GM06990 (cell line): ENCODE results near the gene CFAP57.

Experiments
- DNase-seq: peaks from one replicate; pipeline ENCODE4 v3.0.0-alpha.2; 2011; ENCODE audit not compliant: insufficient read length; ENCODE audit errors: extremely low read depth
- H3K27me3 ChIP-seq: replicated peaks from 2 replicates; pipeline ENCODE4 v1.6.0; 2011; ENCODE audit warnings: low read length; ENCODE audit not compliant: control insufficient read depth, insufficient read depth
- H3K36me3 ChIP-seq: 2 replicates; pipeline ENCODE4 v1.5.1; 2011; ENCODE audit warnings: low read length; ENCODE audit not compliant: control insufficient read depth, insufficient read depth
- H3K4me3 ChIP-seq: replicated peaks from 2 replicates; pipeline ENCODE4 v1.5.1; 2011; ENCODE audit warnings: low read depth, mild to moderate bottlenecking, control low read depth, low read length
- TF ChIP-seq, protein P1 (sequence below): IDR thresholded peaks from 2 replicates; pipeline ENCODE4 v1.5.1; 2011; ENCODE audit warnings: low read length, control low read depth, mild to moderate bottlenecking, inconsistent platforms; ENCODE audit not compliant: insufficient read depth, poor library complexity, severe bottlenecking

CFAP57 gene

DNA sequence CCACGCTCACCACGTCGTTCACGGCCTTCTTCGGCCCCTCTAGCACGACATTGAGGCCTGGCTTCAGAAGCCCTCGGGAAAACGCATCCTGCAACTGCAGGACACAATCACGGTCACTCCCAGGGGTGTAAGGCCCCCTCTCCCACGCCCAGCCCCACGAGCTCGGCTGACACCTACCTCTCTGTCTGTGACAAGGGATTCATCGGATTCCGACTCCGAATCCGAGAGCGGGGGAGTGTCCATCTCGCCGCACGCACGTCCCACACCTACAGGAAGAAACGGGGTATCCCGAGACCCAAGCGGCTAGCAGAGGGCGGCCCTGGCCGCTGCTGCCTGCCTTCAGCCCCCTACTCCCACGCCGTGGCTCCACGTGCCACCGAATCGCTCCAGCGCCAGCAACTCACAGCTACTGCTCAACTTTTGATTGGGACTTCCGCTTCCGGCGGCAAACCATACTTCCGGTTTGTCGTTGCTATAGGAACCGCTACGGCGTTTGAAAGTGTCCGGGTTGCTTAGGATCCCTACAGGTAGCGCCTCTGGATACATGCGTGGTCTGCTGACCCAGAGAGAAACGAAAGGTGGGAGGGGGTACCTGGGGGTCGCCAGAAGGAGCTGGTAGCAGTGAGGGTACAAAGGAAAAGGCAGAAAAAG, at the start of gene CFAP57, which contains the start of gene EBNA1BP2:
CFAP57 (plus strand) TSS at position 455 of the 651 bp plus-strand sequence. CDS start 424 bp downstream, outside the sequence.
EBNA1BP2 (minus strand) TSS at position 415 of the 651 bp plus-strand sequence; CDS start at position 243, 172 bp downstream.
- H3K36me3 ChIP-seq, result peaks cover 9% of the 10 kb centered on the region
- peak; percentile 87 for DNase-seq
- TF ChIP-seq, protein P1, sequence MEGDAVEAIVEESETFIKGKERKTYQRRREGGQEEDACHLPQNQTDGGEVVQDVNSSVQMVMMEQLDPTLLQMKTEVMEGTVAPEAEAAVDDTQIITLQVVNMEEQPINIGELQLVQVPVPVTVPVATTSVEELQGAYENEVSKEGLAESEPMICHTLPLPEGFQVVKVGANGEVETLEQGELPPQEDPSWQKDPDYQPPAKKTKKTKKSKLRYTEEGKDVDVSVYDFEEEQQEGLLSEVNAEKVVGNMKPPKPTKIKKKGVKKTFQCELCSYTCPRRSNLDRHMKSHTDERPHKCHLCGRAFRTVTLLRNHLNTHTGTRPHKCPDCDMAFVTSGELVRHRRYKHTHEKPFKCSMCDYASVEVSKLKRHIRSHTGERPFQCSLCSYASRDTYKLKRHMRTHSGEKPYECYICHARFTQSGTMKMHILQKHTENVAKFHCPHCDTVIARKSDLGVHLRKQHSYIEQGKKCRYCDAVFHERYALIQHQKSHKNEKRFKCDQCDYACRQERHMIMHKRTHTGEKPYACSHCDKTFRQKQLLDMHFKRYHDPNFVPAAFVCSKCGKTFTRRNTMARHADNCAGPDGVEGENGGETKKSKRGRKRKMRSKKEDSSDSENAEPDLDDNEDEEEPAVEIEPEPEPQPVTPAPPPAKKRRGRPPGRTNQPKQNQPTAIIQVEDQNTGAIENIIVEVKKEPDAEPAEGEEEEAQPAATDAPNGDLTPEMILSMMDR, result no peak
- peak within 1 kb of the TSS; percentile 99 for H3K4me3 ChIP-seq
- H3K27me3 ChIP-seq, result no peaks in the 10 kb centered on the region

DNA sequence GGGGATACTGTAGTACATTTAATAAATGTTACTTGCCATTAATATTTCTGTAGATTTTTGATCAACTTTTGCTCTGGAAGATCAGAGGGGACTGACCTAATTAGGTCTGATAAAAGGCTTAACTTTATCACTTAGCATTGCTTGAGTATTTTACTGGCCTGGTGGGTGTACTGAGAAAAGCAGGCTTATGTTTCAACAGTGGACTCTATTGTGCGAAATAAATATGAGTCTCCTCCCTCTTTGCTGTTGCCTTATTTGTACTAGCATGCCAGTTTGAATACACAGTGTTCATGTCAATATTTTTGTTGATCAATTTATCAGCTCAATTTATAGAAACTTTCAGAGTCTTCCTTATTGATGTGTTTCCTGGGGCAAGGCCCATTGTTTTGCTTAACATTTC, 49.1 kb upstream of the CFAP57 start:
- H3K27me3 ChIP-seq, result no peaks in the 10 kb centered on the region
- no peak overlapping the region for H3K4me3 ChIP-seq
- TF ChIP-seq, protein P1, result no peak
- DNase-seq, result no peak
- no peaks in the 10 kb centered on the region for H3K36me3 ChIP-seq

DNA sequence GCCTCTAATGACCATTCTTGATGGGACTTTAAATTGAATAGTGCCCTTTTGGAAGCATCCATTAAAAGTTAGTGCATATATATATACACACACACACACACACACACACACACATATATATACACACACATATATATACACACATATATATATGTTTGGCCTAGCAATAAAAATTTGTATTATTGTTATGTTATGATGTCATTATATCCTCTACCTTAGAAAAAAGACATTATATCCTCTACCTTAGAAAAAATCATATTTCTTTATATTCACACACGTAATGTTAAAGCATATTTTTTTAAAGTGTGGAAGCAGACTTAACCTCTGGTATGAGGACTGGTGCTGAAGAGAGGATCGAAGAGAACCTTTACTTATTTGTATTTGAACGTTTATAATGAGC, 43.3 kb upstream of the CFAP57 start:
- Histone ChIP-seq H3K36me3 (no peaks in the 10 kb centered on the region), H3K4me3 (no peak overlapping the region), H3K27me3 (no peaks in the 10 kb centered on the region)
- no peak for DNase-seq
- TF ChIP-seq, protein P1, result no peak

DNA sequence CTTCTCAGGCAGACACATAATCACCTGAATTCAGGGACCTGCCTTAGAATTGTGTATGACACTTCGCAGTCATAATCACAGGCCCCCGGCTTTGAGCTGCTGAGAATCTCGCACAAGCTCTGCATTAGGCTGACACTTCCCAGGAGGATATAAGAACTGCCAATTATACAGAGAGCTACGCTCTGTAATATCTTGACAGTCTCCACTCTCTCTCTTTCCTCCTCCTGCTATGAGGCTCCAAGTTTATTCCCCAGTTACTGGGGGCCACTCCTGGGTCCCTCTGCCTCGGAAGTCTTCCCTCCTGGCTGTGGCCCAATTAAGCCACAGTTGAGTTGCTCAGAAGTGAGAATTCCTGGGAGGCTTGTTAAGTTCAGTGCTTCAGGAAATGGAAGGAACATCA, 42.7 kb upstream of the CFAP57 start:
- TF ChIP-seq, protein P1, result no peak
- DNase-seq, result no peak
- Histone ChIP-seq H3K36me3 (no peaks in the 10 kb centered on the region), H3K4me3 (no peak overlapping the region), H3K27me3 (no peaks in the 10 kb centered on the region)

DNA sequence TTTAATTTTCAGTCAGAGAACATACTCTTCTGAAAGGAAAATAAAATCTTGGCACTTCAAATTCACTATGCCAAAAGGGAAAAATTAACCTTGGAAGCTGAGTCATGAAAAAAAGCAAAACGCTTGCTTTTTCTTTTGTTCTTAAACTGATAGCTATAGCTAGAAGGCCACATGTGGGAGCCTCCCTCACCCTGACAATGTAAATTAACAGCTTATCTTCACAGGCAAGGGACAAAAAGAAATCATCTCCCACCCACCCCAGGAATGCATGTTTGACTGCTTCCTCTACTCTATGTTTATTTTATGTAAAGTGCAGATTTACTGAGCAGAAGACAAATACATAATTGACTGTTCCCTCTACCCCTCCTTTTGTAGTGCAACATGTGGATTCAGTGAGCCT, 38.1 kb upstream of the CFAP57 start:
- Histone ChIP-seq H3K27me3 (no peaks in the 10 kb centered on the region), H3K4me3 (no peak overlapping the region), H3K36me3 (no peaks in the 10 kb centered on the region)
- TF ChIP-seq, protein P1, result no peak
- DNase-seq, result no peak
